ENCODE results near the gene MTHFD2L. TPM values are rescaled to one million over a fixed set of nuclear protein-coding genes. Genes with fewer than 3 reads are reported as not detected.
A peak's percentile ranks its signal among the peaks of the same experiment; 100 is the strongest.

MTHFD2L gene
- total RNA-seq: 10 to 100 TPM in 1 of 2 donors, 1 to 10 TPM in 1; 9.1 to 14.8 TPM
- polyA plus RNA-seq (ENCODE audit: insufficient read length in 6 of 6): 10 to 100 TPM; 15.6 to 19.1 (median 17.2) TPM
- long read RNA-seq, donor 1, transcript MTHFD2L-208 (2 exons, 2,363 nt): major isoform, 22 of 23 reads
- long read RNA-seq, donor 1, partial matches to known transcripts: 0 of 23 reads
- long read RNA-seq, donor 1, other reads (novel, unspliced or antisense): 0 of 23 reads
- long read RNA-seq, donor 2, transcript MTHFD2L-208 (2 exons, 2,363 nt): major isoform, 13 of 14 reads
- long read RNA-seq, donor 2, partial matches to known transcripts: 0 of 14 reads
- long read RNA-seq, donor 2, other reads (novel, unspliced or antisense): 0 of 14 reads
- long read RNA-seq, donor 3, transcript MTHFD2L-208 (2 exons, 2,363 nt): major isoform, 12 of 12 reads
- long read RNA-seq, donor 3, partial matches to known transcripts: 0 of 12 reads
- long read RNA-seq, donor 3, other reads (novel, unspliced or antisense): 0 of 12 reads
- long read RNA-seq, donor 4, partial matches to known transcripts: 0 of 4 reads
- long read RNA-seq, donor 4, other reads (novel, unspliced or antisense): 0 of 4 reads
- long read RNA-seq, donor 5, transcript MTHFD2L-208 (2 exons, 2,363 nt): major isoform, 16 of 22 reads
- long read RNA-seq, donor 5, partial matches to known transcripts: 6 of 22 reads
- long read RNA-seq, donor 5, other reads (novel, unspliced or antisense): 0 of 22 reads
- long read RNA-seq, donor 6, transcript MTHFD2L-208 (2 exons, 2,363 nt): major isoform, 15 of 15 reads
- long read RNA-seq, donor 6, partial matches to known transcripts: 0 of 15 reads
- long read RNA-seq, donor 6, other reads (novel, unspliced or antisense): 0 of 15 reads
- long read RNA-seq, donor 7, transcript MTHFD2L-208 (2 exons, 2,363 nt): major isoform, 10 of 11 reads
- long read RNA-seq, donor 7, partial matches to known transcripts: 0 of 11 reads
- long read RNA-seq, donor 7, other reads (novel, unspliced or antisense): 0 of 11 reads
- long read RNA-seq, donor 8, partial matches to known transcripts: 0 of 4 reads
- long read RNA-seq, donor 8, other reads (novel, unspliced or antisense): 0 of 4 reads
- long read RNA-seq, donor 9: 0 reads
- long read RNA-seq, donor 10, transcript MTHFD2L-208 (2 exons, 2,363 nt): major isoform, 6 of 6 reads
- long read RNA-seq, donor 10, partial matches to known transcripts: 0 of 6 reads
- long read RNA-seq, donor 10, other reads (novel, unspliced or antisense): 0 of 6 reads
- long read RNA-seq, donor 11, transcript MTHFD2L-208 (2 exons, 2,363 nt): major isoform, 32 of 36 reads
- long read RNA-seq, donor 11, partial matches to known transcripts: 0 of 36 reads
- long read RNA-seq, donor 11, other reads (novel, unspliced or antisense): 0 of 36 reads
- long read RNA-seq, donor 12, transcript MTHFD2L-208 (2 exons, 2,363 nt): major isoform, 7 of 7 reads
- long read RNA-seq, donor 12, partial matches to known transcripts: 0 of 7 reads
- long read RNA-seq, donor 12, other reads (novel, unspliced or antisense): 0 of 7 reads

- H3K27me3 ChIP-seq: no peaks in the 10 kb centered on the region
- H3K9me3 ChIP-seq: no peaks in the 10 kb centered on the region
- peak; percentile 98 for ATAC-seq
- peak within 1 kb of the TSS; percentile 91 to 93 for H3K27ac ChIP-seq
- intact Hi-C loops (cut with DNase I): no loop called here
- no peak for TF ChIP-seq CTCF (IDR thresholded peaks at IDR 0.05)
- H3K4me1 ChIP-seq: peaks cover 0 to 22% of the 10 kb centered on the region in 2 donors
- H3K4me3 ChIP-seq: peak within 1 kb of the TSS; percentile 41 to 55
- peaks cover 0 to 24% of the 10 kb centered on the region in 2 donors for H3K36me3 ChIP-seq
- peak; percentile 81 to 100 (median 94) for DNase-seq
Observed at GRCh38 chr4:74157561-74158465, at the start of gene MTHFD2L. MTHFD2L (plus strand) TSS chr4:74158118; CDS start chr4:74158139, 21 bp downstream.

GRCh38 chr4:74108457-74109115 is 49.3 kb upstream of the MTHFD2L start:
- ATAC-seq (no peak), DNase-seq (no peak)
- Histone ChIP-seq H3K27ac (peak overlapping the region; percentile 75 to 78), H3K9me3 (no peaks in the 10 kb centered on the region), H3K27me3 (no peaks in the 10 kb centered on the region), H3K4me1 (peaks cover 34 to 48% of the 10 kb centered on the region in 2 donors), H3K4me3 (no peak overlapping the region), H3K36me3 (no peaks in the 10 kb centered on the region)
- no peak for TF ChIP-seq CTCF (IDR thresholded peaks at IDR 0.05)
- intact Hi-C loops (cut with DNase I): no loop called here

GRCh38 chr4:74109116-74109869 is 48.6 kb upstream of the MTHFD2L start:
- peaks cover 34 to 42% of the 10 kb centered on the region in 2 donors for H3K4me1 ChIP-seq
- TF ChIP-seq CTCF (IDR thresholded peaks at IDR 0.05): no peak
- ATAC-seq (peak; percentile 75), DNase-seq (peak in 2 of 4 donors; percentile 49 to 56)
- no peaks in the 10 kb centered on the region for H3K27me3 ChIP-seq
- no peaks in the 10 kb centered on the region for H3K9me3 ChIP-seq
- H3K36me3 ChIP-seq: no peaks in the 10 kb centered on the region
- H3K27ac ChIP-seq: peak overlapping the region; percentile 75 to 78
- intact Hi-C loops (cut with DNase I): no loop called here
- no peak overlapping the region for H3K4me3 ChIP-seq

All from left lung (tissue), 14 donors.